HepG2 (cell line): Measurements from ENCODE around the gene SP1. TPM values are rescaled to one million over a fixed set of nuclear protein-coding genes. Genes with fewer than 3 reads are reported as not detected.

Source experiments
- AKNA ChIP-seq: sonication (generic); formaldehyde crosslinking; IDR thresholded peaks from 2 replicates; pipeline ENCODE4 v1.4.0; 2020; ENCODE audit warnings: missing genetic modification reagents, borderline replicate concordance
- CBX5 ChIP-seq: sonication (generic); formaldehyde crosslinking; IDR thresholded peaks from 2 replicates; pipeline ENCODE4 v1.4.0; 2020; ENCODE audit warnings: missing genetic modification reagents, borderline replicate concordance
- GATAD2A ChIP-seq: IDR thresholded peaks from 2 replicates; pipeline ENCODE4 v1.6.1; 2016
- GTF3A ChIP-seq: sonication (generic); formaldehyde crosslinking; conservative IDR thresholded peaks from 2 replicates; pipeline ENCODE4 v1.4.0; 2020; ENCODE audit warnings: mild to moderate bottlenecking, missing genetic modification reagents
- MAX ChIP-seq: IDR thresholded peaks from 2 replicates; pipeline ENCODE4 v1.6.1; 2012; ENCODE audit warnings: inconsistent platforms
- SALL1 ChIP-seq: sonication (generic); formaldehyde crosslinking; IDR thresholded peaks from 2 replicates; pipeline ENCODE4 v1.8.0; 2022; ENCODE audit warnings: mild to moderate bottlenecking, missing genetic modification reagents
- SKIL ChIP-seq: sonication (generic); formaldehyde crosslinking; IDR thresholded peaks from 2 replicates; pipeline ENCODE4 v1.8.0; 2022; ENCODE audit warnings: missing genetic modification reagents, mild to moderate bottlenecking, moderate library complexity, borderline replicate concordance
- SOX5 ChIP-seq: IDR thresholded peaks from 2 replicates; pipeline ENCODE4 v1.6.1; 2016; ENCODE audit warnings: borderline replicate concordance
- TFDP2 ChIP-seq: sonication (generic); formaldehyde crosslinking; IDR thresholded peaks from 2 replicates; pipeline ENCODE4 v1.4.0; 2020; ENCODE audit warnings: missing genetic modification reagents
- ZBTB8A ChIP-seq: sonication (generic); formaldehyde crosslinking; IDR thresholded peaks from 2 replicates; pipeline ENCODE4 v1.4.0; 2020; ENCODE audit warnings: mild to moderate bottlenecking, low read depth, missing genetic modification reagents, borderline replicate concordance
- ZFP41 ChIP-seq: sonication (generic); formaldehyde crosslinking; IDR thresholded peaks from 2 replicates; pipeline ENCODE4 v1.4.0; 2020; ENCODE audit warnings: mild to moderate bottlenecking, missing genetic modification reagents, borderline replicate concordance
- ZNF616 ChIP-seq: sonication (generic); formaldehyde crosslinking; IDR thresholded peaks from 2 replicates; pipeline ENCODE4 v1.5.0; 2020; ENCODE audit warnings: low read depth, mild to moderate bottlenecking, missing genetic modification reagents
- ZNF773 ChIP-seq: sonication (generic); formaldehyde crosslinking; IDR thresholded peaks from 2 replicates; pipeline ENCODE4 v1.4.0; 2020; ENCODE audit warnings: missing genetic modification reagents, borderline replicate concordance
- ZNF841 ChIP-seq: sonication (generic); formaldehyde crosslinking; IDR thresholded peaks from 2 replicates; pipeline ENCODE4 v1.8.1; 2023; ENCODE audit warnings: missing genetic modification reagents, borderline replicate concordance
- polyA plus RNA-seq, 8 experiments: library from polyadenylated mRNA; depleted of rRNA in 3 of 8; stranded (reverse) in 7 of 8; unstranded in 1 of 8; fragments of >200 nt; fragmentation: Illumina TruSeq in 4 of 8; extraction: Trizol in 4 of 8; gene quantifications; 2 replicates each; pipeline versions ENCODE4 v1.2.1 to v1.2.3, GENCODE V29; 2011 to 2016; ENCODE audit warnings: low read depth in 4 of 8, missing spikeins in 1 of 8, mixed read lengths in 1 of 8; ENCODE audit not compliant: insufficient read depth in 1 of 8
- total RNA-seq, 5 experiments: library from RNA; depleted of rRNA; stranded (reverse); fragments of >200 nt; fragmentation: Illumina TruSeq; extraction: Trizol; gene quantifications; 2 replicates each; pipeline ENCODE4 v1.2.3, GENCODE V29; 2016; ENCODE audit warnings: low read depth in 1 of 5
- TF ChIP-seq, protein P1 (sequence below): sonication (generic); formaldehyde crosslinking; IDR thresholded peaks from 2 replicates; pipeline ENCODE4 v1.8.0; 2022; ENCODE audit warnings: mild to moderate bottlenecking, missing genetic modification reagents, borderline replicate concordance

Gene SP1
- total and polyA plus RNA-seq, 2 of the 13 experiments (the other 11 are each of a cell fraction or from before 2014, with no cell fraction given), result 26.5 to 27.5 TPM

GRCh38 chr12:53451661-53452158 lies 71.7 kb downstream of the SP1 start, which contains the start of gene PCBP2 (continued):
- TF ChIP-seq SKIL (CRISPR knock-in tag) (peak; percentile 41; the same call in 1 of the 2 replicates), AKNA (CRISPR knock-in tag) (no peak), TFDP2 (CRISPR knock-in tag) (peak; percentile 33; the same call in 1 of the 2 replicates), ZNF616 (CRISPR knock-in tag) (peak; percentile 14; the same call in 1 of the 2 replicates), ZFP41 (no peak), SALL1 (peak; percentile 80), ZBTB8A (CRISPR knock-in tag) (no peak), SOX5 (CRISPR knock-in tag) (peak; percentile 71; the same call in 1 of the 2 replicates), CBX5 (CRISPR knock-in tag) (peak; percentile 96; the same call in 1 of the 2 replicates), MAX (peak; percentile 58), GATAD2A (CRISPR knock-in tag) (peak; percentile 83), ZNF773 (CRISPR knock-in tag) (no peak), GTF3A (CRISPR knock-in tag) (no peak), ZNF841 (CRISPR knock-in tag) (no peak)
- TF ChIP-seq, protein P1, sequence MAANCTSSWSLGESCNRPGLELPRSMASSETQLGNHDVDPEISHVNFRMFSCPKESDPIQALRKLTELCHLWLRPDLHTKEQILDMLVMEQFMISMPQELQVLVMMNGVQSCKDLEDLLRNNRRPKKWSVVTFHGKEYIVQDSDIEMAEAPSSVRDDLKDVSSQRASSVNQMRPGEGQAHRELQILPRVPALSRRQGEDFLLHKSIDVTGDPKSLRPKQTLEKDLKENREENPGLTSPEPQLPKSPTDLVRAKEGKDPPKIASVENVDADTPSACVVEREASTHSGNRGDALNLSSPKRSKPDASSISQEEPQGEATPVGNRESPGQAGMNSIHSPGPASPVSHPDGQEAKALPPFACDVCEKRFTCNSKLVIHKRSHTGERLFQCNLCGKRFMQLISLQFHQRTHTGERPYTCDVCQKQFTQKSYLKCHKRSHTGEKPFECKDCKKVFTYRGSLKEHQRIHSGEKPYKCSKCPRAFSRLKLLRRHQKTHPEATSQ (CRISPR knock-in tag), result peak; percentile 57; the same call in 1 of the 2 replicates
